GM04503 (cell line): ENCODE measurements around the gene MAP3K5.
"Not testable (repeated sequence)": the region's sequence is repeated elsewhere in the genome, so short reads cannot be mapped to it uniquely, and the experiment has no call there.

Experiments
- DNase-seq: peaks from one replicate; pipeline ENCODE4 v3.0.0-alpha.2; 2012; ENCODE audit warnings: low read depth

Gene MAP3K5

GRCh38 chr6:136725124-136725523 is 67.2 kb downstream of the MAP3K5 start:
- no peak for DNase-seq

GRCh38 chr6:136723780-136724179 is 68.5 kb downstream of the MAP3K5 start:
- no peak for DNase-seq

GRCh38 chr6:136721467-136721866 is 70.8 kb downstream of the MAP3K5 start:
- no peak for DNase-seq

- no peak for DNase-seq
Observed at GRCh38 chr6:136720045-136720770, 72.1 kb downstream of the MAP3K5 start.

GRCh38 chr6:136719280-136720044 is 72.8 kb downstream of the MAP3K5 start:
- no peak for DNase-seq

- DNase-seq: no peak
Observed at GRCh38 chr6:136718476-136718875, 73.8 kb downstream of the MAP3K5 start.

GRCh38 chr6:136717716-136717990 is 74.6 kb downstream of the MAP3K5 start:
- no peak for DNase-seq

GRCh38 chr6:136716917-136717715 is 75.2 kb downstream of the MAP3K5 start:
- DNase-seq: no peak

- DNase-seq: not testable (repeated sequence)
Observed at GRCh38 chr6:136712642-136713041, 79.6 kb downstream of the MAP3K5 start.

- no peak for DNase-seq
Observed at GRCh38 chr6:136711644-136712043, 80.6 kb downstream of the MAP3K5 start.

- no peak for DNase-seq
Observed at GRCh38 chr6:136710877-136711552, 81.3 kb downstream of the MAP3K5 start.

GRCh38 chr6:136709429-136709828 is 82.8 kb downstream of the MAP3K5 start:
- DNase-seq: no peak

- DNase-seq: no peak
Observed at GRCh38 chr6:136706430-136706829, 85.8 kb downstream of the MAP3K5 start.

GRCh38 chr6:136703331-136703865 is 88.9 kb downstream of the MAP3K5 start:
- DNase-seq: no peak

GRCh38 chr6:136701045-136701444 is 91.2 kb downstream of the MAP3K5 start:
- no peak for DNase-seq

- no peak for DNase-seq
Observed at GRCh38 chr6:136699358-136699757, 92.9 kb downstream of the MAP3K5 start.

GRCh38 chr6:136696783-136697364 is 95.4 kb downstream of the MAP3K5 start:
- no peak for DNase-seq

- no peak for DNase-seq
Observed at GRCh38 chr6:136696238-136696637, 96.0 kb downstream of the MAP3K5 start.

GRCh38 chr6:136695412-136695811 is 96.9 kb downstream of the MAP3K5 start:
- no peak for DNase-seq

- DNase-seq: no peak
Observed at GRCh38 chr6:136693090-136693489, 99.2 kb downstream of the MAP3K5 start.

- DNase-seq: not testable (repeated sequence)
Observed at GRCh38 chr6:136687894-136688293, 104.4 kb downstream of the MAP3K5 start.
